Activated CD4-positive, alpha-beta T cell treated with anti-CD3 and anti-CD28 coated beads for 36 hours (primary cell): ENCODE results near the gene GGACT. TPM values are rescaled to one million over a fixed set of nuclear protein-coding genes. Genes with fewer than 3 reads are reported as not detected.

Experiments
- ATAC-seq: fragments of 200-7000 bp; cut with Tn5 transposase; one replicate; pipeline ENCODE4 v1.10.0; 2021; ENCODE audit warnings: mild to moderate bottlenecking, moderate library complexity
- CTCF ChIA-PET: fragments of 350-600 bp; sonication (Branson Sonifier 250); formaldehyde crosslinking; loops from one replicate; lab custom pipeline; 2021; ENCODE audit warnings: antibody characterized with exemption; lab: Charles Lee
- POLR2A ChIA-PET: fragments of 350-600 bp; sonication (Branson Sonifier 250); formaldehyde crosslinking; loops from one replicate; lab custom pipeline; 2021; ENCODE audit warnings: antibody characterized with exemption, inconsistent platforms; lab: Charles Lee
- DNase-seq: peaks from one replicate; pipeline ENCODE4 v3.0.0-alpha.2; 2020
- H3K27ac Mint-ChIP-seq: one replicate; pipeline ENCODE4 v1.8.0; 2021; ENCODE audit warnings: mixed read lengths
- H3K27me3 Mint-ChIP-seq: one replicate; pipeline ENCODE4 v1.8.0; 2021; ENCODE audit warnings: mixed read lengths
- H3K36me3 Mint-ChIP-seq: one replicate; pipeline ENCODE4 v1.8.0; 2021; ENCODE audit warnings: low read depth, mixed read lengths
- H3K4me1 Mint-ChIP-seq: one replicate; pipeline ENCODE4 v1.8.0; 2021; ENCODE audit warnings: mixed read lengths
- H3K4me3 Mint-ChIP-seq: one replicate; pipeline ENCODE4 v1.8.0; 2021; ENCODE audit warnings: mild to moderate bottlenecking, moderate library complexity, mixed read lengths
- H3K9me3 Mint-ChIP-seq: one replicate; pipeline ENCODE4 v1.8.0; 2021; ENCODE audit warnings: low read depth, mixed read lengths
- intact Hi-C, 2 experiments: fragments of 100-400 bp; cut with DNase I in 1 of 2; cut with micrococcal nuclease in 1 of 2; formaldehyde crosslinking; loops; one replicate each; pipeline versions ENCODE4 v1.14.2 to v1.15.1; 2022 to 2024; cut with DNase I, micrococcal nuclease
- total RNA-seq, 2 experiments: library from RNA; stranded (reverse); gene quantifications; one replicate each; pipeline ENCODE4 v1.2.3, GENCODE V29; 2021

Gene GGACT
- total RNA-seq, 2 experiments from 2014 or later = 6.8 to 7.0 TPM

GRCh38 chr13:100536643-100537180 lies 51.9 kb downstream of the GGACT start:
- Mint-ChIP-seq H3K9me3 (no peaks in the 10 kb centered on the region), H3K27me3 (no peaks in the 10 kb centered on the region), H3K4me3 (no peak overlapping the region), H3K36me3 (no peaks in the 10 kb centered on the region), H3K27ac (no peak overlapping the region), H3K4me1 (peaks cover 24% of the 10 kb centered on the region)
- POLR2A ChIA-PET = no interaction called here
- intact Hi-C loops = no loop called here
- DNase-seq (no peak), ATAC-seq (no peak)
- CTCF ChIA-PET = no interaction called here

GRCh38 chr13:100535426-100536135 lies 53.0 kb downstream of the GGACT start:
- DNase-seq (no peak), ATAC-seq (no peak)
- Mint-ChIP-seq H3K27me3 (no peaks in the 10 kb centered on the region), H3K4me1 (peaks cover 24% of the 10 kb centered on the region), H3K9me3 (no peaks in the 10 kb centered on the region), H3K27ac (no peak overlapping the region), H3K36me3 (no peaks in the 10 kb centered on the region), H3K4me3 (no peak overlapping the region)
- CTCF ChIA-PET = no interaction called here
- POLR2A ChIA-PET = no interaction called here
- intact Hi-C loops = no loop called here

- ChIA-PET POLR2A (no interaction called here), CTCF (no interaction called here)
- intact Hi-C loops = no loop called here
- Mint-ChIP-seq H3K36me3 (no peaks in the 10 kb centered on the region), H3K27ac (no peak overlapping the region), H3K27me3 (no peaks in the 10 kb centered on the region), H3K9me3 (no peaks in the 10 kb centered on the region), H3K4me3 (no peak overlapping the region), H3K4me1 (peaks cover 24% of the 10 kb centered on the region)
- no peak for DNase-seq
- ATAC-seq = no peak
These were observed 53.7 kb downstream of the GGACT start for GRCh38 chr13:100534911-100535310.

GRCh38 chr13:100534147-100534843 lies 54.3 kb downstream of the GGACT start:
- Mint-ChIP-seq H3K36me3 (no peaks in the 10 kb centered on the region), H3K27ac (no peak overlapping the region), H3K9me3 (no peaks in the 10 kb centered on the region), H3K4me1 (peaks cover 22% of the 10 kb centered on the region), H3K4me3 (no peak overlapping the region), H3K27me3 (no peaks in the 10 kb centered on the region)
- POLR2A ChIA-PET = no interaction called here
- DNase-seq = no peak
- intact Hi-C loops = no loop called here
- CTCF ChIA-PET = no interaction called here
- no peak for ATAC-seq

- Mint-ChIP-seq H3K9me3 (no peaks in the 10 kb centered on the region), H3K36me3 (no peaks in the 10 kb centered on the region), H3K4me3 (no peak overlapping the region), H3K27ac (no peak overlapping the region), H3K27me3 (no peaks in the 10 kb centered on the region), H3K4me1 (peaks cover 15% of the 10 kb centered on the region)
- no peak for ATAC-seq
- intact Hi-C loops = no loop called here
- CTCF ChIA-PET = no interaction called here
- POLR2A ChIA-PET = no interaction called here
- DNase-seq = no peak
These were observed 55.0 kb downstream of the GGACT start for GRCh38 chr13:100533588-100534041.

GRCh38 chr13:100532836-100533435 lies 55.7 kb downstream of the GGACT start:
- no peak overlapping the region for H3K27ac Mint-ChIP-seq
- ChIA-PET CTCF (no interaction called here), POLR2A (no interaction called here)
- DNase-seq = no peak
- H3K36me3 Mint-ChIP-seq = no peaks in the 10 kb centered on the region
- intact Hi-C loops = no loop called here
- H3K9me3 Mint-ChIP-seq = no peaks in the 10 kb centered on the region
- H3K27me3 Mint-ChIP-seq = no peaks in the 10 kb centered on the region
- H3K4me3 Mint-ChIP-seq = no peak overlapping the region
- peaks cover 10% of the 10 kb centered on the region for H3K4me1 Mint-ChIP-seq
- no peak for ATAC-seq

- Mint-ChIP-seq H3K9me3 (no peaks in the 10 kb centered on the region), H3K27ac (no peak overlapping the region), H3K27me3 (no peaks in the 10 kb centered on the region), H3K4me3 (no peak overlapping the region), H3K4me1 (peaks cover 4% of the 10 kb centered on the region), H3K36me3 (no peaks in the 10 kb centered on the region)
- DNase-seq (no peak), ATAC-seq (no peak)
- POLR2A ChIA-PET = no interaction called here
- intact Hi-C loops = no loop called here
- CTCF ChIA-PET = interaction anchor here (1.4 kb wide), 1 partner anchor 17 kb away, joined by 6 read pairs; no protein-coding TSS in a partner anchor
These were observed 56.4 kb downstream of the GGACT start for GRCh38 chr13:100532090-100532766.

GRCh38 chr13:100530671-100531213 lies 57.8 kb downstream of the GGACT start:
- H3K9me3 Mint-ChIP-seq = no peaks in the 10 kb centered on the region
- ATAC-seq (no peak), DNase-seq (no peak)
- H3K4me1 Mint-ChIP-seq = no peaks in the 10 kb centered on the region
- H3K27ac Mint-ChIP-seq = no peak overlapping the region
- ChIA-PET CTCF (interaction anchor here (1.4 kb wide), 1 partner anchor 15 kb away, joined by 6 read pairs; no protein-coding TSS in a partner anchor), POLR2A (no interaction called here)
- H3K36me3 Mint-ChIP-seq = no peaks in the 10 kb centered on the region
- H3K4me3 Mint-ChIP-seq = no peak overlapping the region
- H3K27me3 Mint-ChIP-seq = no peaks in the 10 kb centered on the region
- intact Hi-C loops = no loop called here

GRCh38 chr13:100529666-100530377 lies 58.8 kb downstream of the GGACT start:
- Mint-ChIP-seq H3K27me3 (no peaks in the 10 kb centered on the region), H3K27ac (no peak overlapping the region), H3K4me1 (no peaks in the 10 kb centered on the region), H3K4me3 (no peak overlapping the region), H3K36me3 (no peaks in the 10 kb centered on the region), H3K9me3 (no peaks in the 10 kb centered on the region)
- DNase-seq = no peak
- ChIA-PET CTCF (interaction anchor here (0.5 to 0.6 kb wide), 2 partner anchors 622 to 629 kb away, joined by 3 read pairs; no protein-coding TSS in a partner anchor), POLR2A (no interaction called here)
- no peak for ATAC-seq
- intact Hi-C loops = no loop called here

- no peak for ATAC-seq
- Mint-ChIP-seq H3K9me3 (no peaks in the 10 kb centered on the region), H3K27ac (no peak overlapping the region), H3K4me3 (no peak overlapping the region), H3K27me3 (no peaks in the 10 kb centered on the region), H3K4me1 (no peaks in the 10 kb centered on the region), H3K36me3 (no peaks in the 10 kb centered on the region)
- intact Hi-C loops = no loop called here
- POLR2A ChIA-PET = no interaction called here
- CTCF ChIA-PET = no interaction called here
- DNase-seq = no peak
These were observed 59.8 kb downstream of the GGACT start for GRCh38 chr13:100528820-100529219.
